Osteoblast (primary cell): ENCODE results near the gene DNAJC15. TPM values are rescaled to one million over a fixed set of nuclear protein-coding genes. Genes with fewer than 3 reads are reported as not detected.

Experiments used
- DNase-seq: peaks from one replicate; pipeline ENCODE4 v3.0.0; 2011; ENCODE audit warnings: low spot score, mixed read lengths; ENCODE audit not compliant: insufficient read length; ENCODE audit errors: missing footprints
- H2AFZ ChIP-seq: 2 replicates; pipeline ENCODE4 v1.6.0; 2011; ENCODE audit warnings: mild to moderate bottlenecking, low read length
- H3K27ac ChIP-seq: 2 replicates; pipeline ENCODE4 v1.5.1; 2011; ENCODE audit warnings: mild to moderate bottlenecking, low read depth, low read length, moderate library complexity
- H3K27me3 ChIP-seq: 2 replicates; pipeline ENCODE4 v1.6.0; 2012; ENCODE audit warnings: mild to moderate bottlenecking, control low read depth, inconsistent platforms, low read length, moderate library complexity; ENCODE audit not compliant: insufficient read depth
- H3K36me3 ChIP-seq: 2 replicates; pipeline ENCODE4 v1.5.1; 2011; ENCODE audit warnings: mild to moderate bottlenecking, low read length, control low read depth, moderate library complexity; ENCODE audit not compliant: insufficient read depth
- H3K4me1 ChIP-seq: 2 replicates; pipeline ENCODE4 v1.5.1; 2011; ENCODE audit warnings: mild to moderate bottlenecking, low read length, control low read depth, moderate library complexity; ENCODE audit not compliant: insufficient read depth
- H3K4me2 ChIP-seq: 2 replicates; pipeline ENCODE4 v1.6.0; 2011; ENCODE audit warnings: mild to moderate bottlenecking, low read length; ENCODE audit not compliant: insufficient read depth
- H3K4me3 ChIP-seq: fragments of 200-600 bp; sonication (generic); 3 replicates; pipeline ENCODE4 v1.5.1; 2012; ENCODE audit warnings: mild to moderate bottlenecking, low read length, inconsistent platforms; ENCODE audit not compliant: insufficient read depth
- H3K79me2 ChIP-seq: 2 replicates; pipeline ENCODE4 v1.6.0; 2012; ENCODE audit warnings: mild to moderate bottlenecking, low read length, control low read depth, inconsistent platforms; ENCODE audit not compliant: insufficient read depth
- H3K9me3 ChIP-seq: 2 replicates; pipeline ENCODE4 v1.5.1; 2011; ENCODE audit warnings: low read depth, low read length, control low read depth
- H4K20me1 ChIP-seq: 2 replicates; pipeline ENCODE4 v1.6.0; 2012; ENCODE audit warnings: mild to moderate bottlenecking, low read length, control low read depth; ENCODE audit not compliant: insufficient read depth
- total RNA-seq: library from RNA; depleted of rRNA; stranded (reverse); fragments of >200 nt; gene quantifications from 2 replicates; pipeline ENCODE4 v1.2.3, GENCODE V29; 2012
- TF ChIP-seq, protein P1 (sequence below): IDR thresholded peaks from 2 replicates; pipeline ENCODE4 v1.5.1; 2011; ENCODE audit warnings: mild to moderate bottlenecking, low read depth, low read length, moderate library complexity; ENCODE audit errors: extremely low read depth

Gene DNAJC15
- total RNA-seq, 1 donor, result 17.0 TPM

DNA sequence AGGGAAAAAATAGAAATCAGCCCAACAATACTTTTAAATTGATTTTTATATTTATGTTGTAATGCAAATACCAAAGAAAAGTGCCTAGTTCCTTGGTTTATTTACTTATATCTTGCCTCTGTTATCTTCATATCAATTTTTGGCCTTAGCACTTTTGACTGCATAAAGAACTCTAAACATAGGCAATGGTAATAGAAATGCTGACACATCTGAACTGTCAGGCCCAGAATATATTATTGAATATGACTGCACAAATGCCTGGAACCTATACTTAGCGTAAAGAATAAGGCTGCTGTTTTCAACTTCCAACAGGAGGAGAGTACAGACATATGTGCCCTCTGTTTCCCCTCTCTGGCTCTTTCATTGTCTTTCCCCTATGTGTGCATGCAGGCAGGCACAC is 91.1 kb downstream of the DNAJC15 start:
- TF ChIP-seq, protein P1, sequence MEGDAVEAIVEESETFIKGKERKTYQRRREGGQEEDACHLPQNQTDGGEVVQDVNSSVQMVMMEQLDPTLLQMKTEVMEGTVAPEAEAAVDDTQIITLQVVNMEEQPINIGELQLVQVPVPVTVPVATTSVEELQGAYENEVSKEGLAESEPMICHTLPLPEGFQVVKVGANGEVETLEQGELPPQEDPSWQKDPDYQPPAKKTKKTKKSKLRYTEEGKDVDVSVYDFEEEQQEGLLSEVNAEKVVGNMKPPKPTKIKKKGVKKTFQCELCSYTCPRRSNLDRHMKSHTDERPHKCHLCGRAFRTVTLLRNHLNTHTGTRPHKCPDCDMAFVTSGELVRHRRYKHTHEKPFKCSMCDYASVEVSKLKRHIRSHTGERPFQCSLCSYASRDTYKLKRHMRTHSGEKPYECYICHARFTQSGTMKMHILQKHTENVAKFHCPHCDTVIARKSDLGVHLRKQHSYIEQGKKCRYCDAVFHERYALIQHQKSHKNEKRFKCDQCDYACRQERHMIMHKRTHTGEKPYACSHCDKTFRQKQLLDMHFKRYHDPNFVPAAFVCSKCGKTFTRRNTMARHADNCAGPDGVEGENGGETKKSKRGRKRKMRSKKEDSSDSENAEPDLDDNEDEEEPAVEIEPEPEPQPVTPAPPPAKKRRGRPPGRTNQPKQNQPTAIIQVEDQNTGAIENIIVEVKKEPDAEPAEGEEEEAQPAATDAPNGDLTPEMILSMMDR, result no peak
- DNase-seq, result no peak
- Histone ChIP-seq H4K20me1 (no peaks in the 10 kb centered on the region), H2AFZ (no peak overlapping the region), H3K79me2 (no peaks in the 10 kb centered on the region), H3K9me3 (no peaks in the 10 kb centered on the region), H3K4me1 (no peaks in the 10 kb centered on the region), H3K36me3 (no peaks in the 10 kb centered on the region), H3K4me3 (no peak overlapping the region), H3K27ac (no peak overlapping the region), H3K4me2 (no peak overlapping the region), H3K27me3 (no peaks in the 10 kb centered on the region)

DNA sequence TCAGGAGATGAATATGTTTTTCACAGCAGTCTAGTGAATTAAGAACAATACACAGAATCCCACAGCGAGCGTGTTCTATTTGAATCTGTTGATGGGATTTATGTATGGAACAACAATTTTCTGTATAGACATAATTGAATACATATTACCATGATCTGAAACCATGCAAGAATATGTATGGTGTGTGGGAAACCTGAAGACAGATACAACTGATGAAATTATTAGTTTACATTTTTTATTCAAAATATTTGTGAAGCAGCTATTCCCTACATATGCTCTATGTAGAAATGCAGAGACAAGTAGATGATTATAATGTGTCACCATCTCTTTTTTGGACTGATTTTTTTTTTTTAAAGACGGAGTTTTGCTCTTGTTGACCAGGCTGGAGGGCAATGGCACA is 91.8 kb downstream of the DNAJC15 start:
- H3K4me1 ChIP-seq, result no peaks in the 10 kb centered on the region
- H3K79me2 ChIP-seq, result no peaks in the 10 kb centered on the region
- no peaks in the 10 kb centered on the region for H3K36me3 ChIP-seq
- no peak for DNase-seq
- no peak overlapping the region for H3K4me3 ChIP-seq
- TF ChIP-seq, protein P1, result no peak
- no peaks in the 10 kb centered on the region for H4K20me1 ChIP-seq
- H3K4me2 ChIP-seq, result no peak overlapping the region
- H2AFZ ChIP-seq, result no peak overlapping the region
- H3K27me3 ChIP-seq, result no peaks in the 10 kb centered on the region
- no peak overlapping the region for H3K27ac ChIP-seq
- H3K9me3 ChIP-seq, result no peaks in the 10 kb centered on the region

DNA sequence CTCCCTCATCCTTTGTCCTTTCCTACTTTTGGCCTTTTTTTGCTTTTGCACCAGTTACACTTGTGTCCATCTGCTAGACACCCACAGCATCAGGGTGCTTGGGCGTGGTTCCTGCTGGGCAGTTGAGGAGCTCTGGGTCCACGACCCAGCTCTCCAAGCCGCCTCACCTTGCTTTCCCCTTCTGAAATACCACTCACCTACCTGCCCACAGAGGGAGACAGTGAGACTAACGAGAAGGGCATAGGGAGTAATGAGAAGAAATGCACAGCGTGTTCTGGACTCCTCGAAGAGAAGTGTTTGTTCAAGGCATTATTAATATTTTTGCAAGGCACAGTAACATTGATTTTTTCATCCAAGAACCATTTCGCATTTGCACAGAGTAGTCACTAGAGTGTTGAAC is 92.9 kb downstream of the DNAJC15 start:
- no peaks in the 10 kb centered on the region for H3K36me3 ChIP-seq
- H4K20me1 ChIP-seq, result no peaks in the 10 kb centered on the region
- DNase-seq, result no peak
- H3K4me3 ChIP-seq, result no peak overlapping the region
- no peaks in the 10 kb centered on the region for H3K79me2 ChIP-seq
- no peaks in the 10 kb centered on the region for H3K9me3 ChIP-seq
- H3K27ac ChIP-seq, result no peak overlapping the region
- H3K4me1 ChIP-seq, result no peaks in the 10 kb centered on the region
- TF ChIP-seq, protein P1, result no peak
- H2AFZ ChIP-seq, result no peak overlapping the region
- no peaks in the 10 kb centered on the region for H3K27me3 ChIP-seq
- H3K4me2 ChIP-seq, result no peak overlapping the region

DNA sequence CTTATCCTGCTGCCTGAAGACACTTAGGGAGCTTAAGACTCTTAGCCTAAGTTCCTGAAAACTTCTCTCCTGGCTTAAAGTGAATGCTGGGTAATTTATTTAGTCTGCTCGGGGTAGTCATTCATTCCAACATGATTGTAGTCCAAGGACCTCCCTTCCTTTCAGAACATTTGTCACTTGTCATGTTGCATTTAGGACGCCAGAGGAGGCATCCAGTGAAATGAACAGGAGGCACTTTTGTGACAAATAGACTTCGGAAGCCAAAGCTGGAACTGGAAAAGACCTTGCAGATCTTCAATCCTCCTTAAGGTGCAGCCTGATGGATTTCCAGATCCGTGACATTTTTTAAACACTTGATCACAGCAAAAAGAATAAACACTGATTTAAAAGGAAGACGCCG is 95.1 kb downstream of the DNAJC15 start:
- no peak overlapping the region for H3K4me2 ChIP-seq
- H3K79me2 ChIP-seq, result no peaks in the 10 kb centered on the region
- no peaks in the 10 kb centered on the region for H3K36me3 ChIP-seq
- no peak overlapping the region for H3K27ac ChIP-seq
- H3K4me1 ChIP-seq, result no peaks in the 10 kb centered on the region
- no peak overlapping the region for H3K4me3 ChIP-seq
- TF ChIP-seq, protein P1, result no peak
- no peaks in the 10 kb centered on the region for H4K20me1 ChIP-seq
- no peaks in the 10 kb centered on the region for H3K27me3 ChIP-seq
- no peak overlapping the region for H2AFZ ChIP-seq
- no peaks in the 10 kb centered on the region for H3K9me3 ChIP-seq
- no peak for DNase-seq
